ENCODE results near the gene ATP9B. TPM values are rescaled to one million over a fixed set of nuclear protein-coding genes. Genes with fewer than 3 reads are reported as not detected.
A peak's percentile ranks its signal among the peaks of the same experiment; 100 is the strongest.

ATP9B gene
- total RNA-seq, 1 donor from 2014 or later = 48.6 TPM

DNA sequence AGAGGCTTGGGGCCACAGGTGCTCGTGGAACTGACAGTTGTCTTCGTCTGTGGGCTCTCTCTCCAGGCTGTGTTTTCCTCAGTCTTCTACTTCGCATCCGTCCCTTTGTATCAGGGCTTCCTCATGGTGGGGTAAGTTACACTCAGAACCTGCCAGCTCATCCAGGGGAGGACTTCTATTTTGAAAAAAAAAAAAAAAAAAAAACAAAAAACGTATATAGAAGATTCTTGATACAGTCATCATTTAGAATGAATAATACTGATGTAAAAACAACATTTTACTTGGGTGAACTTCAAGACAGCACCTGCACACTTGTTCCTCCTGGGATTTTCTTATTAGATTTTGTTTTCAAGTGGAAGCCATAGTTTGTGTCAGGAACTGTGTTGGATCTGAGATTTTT, 278.9 kb downstream of the ATP9B start:
- no peak overlapping the region for H3K27ac ChIP-seq
- no peak for ATAC-seq
- peaks cover 92% of the 10 kb centered on the region for H3K36me3 ChIP-seq
- H3K4me1 ChIP-seq = no peaks in the 10 kb centered on the region
- intact Hi-C loops (cut with DNase I) = no loop called here
- H3K27me3 ChIP-seq (ENCODE audit: low read depth) = no peaks in the 10 kb centered on the region
- TF ChIP-seq, protein P1, sequence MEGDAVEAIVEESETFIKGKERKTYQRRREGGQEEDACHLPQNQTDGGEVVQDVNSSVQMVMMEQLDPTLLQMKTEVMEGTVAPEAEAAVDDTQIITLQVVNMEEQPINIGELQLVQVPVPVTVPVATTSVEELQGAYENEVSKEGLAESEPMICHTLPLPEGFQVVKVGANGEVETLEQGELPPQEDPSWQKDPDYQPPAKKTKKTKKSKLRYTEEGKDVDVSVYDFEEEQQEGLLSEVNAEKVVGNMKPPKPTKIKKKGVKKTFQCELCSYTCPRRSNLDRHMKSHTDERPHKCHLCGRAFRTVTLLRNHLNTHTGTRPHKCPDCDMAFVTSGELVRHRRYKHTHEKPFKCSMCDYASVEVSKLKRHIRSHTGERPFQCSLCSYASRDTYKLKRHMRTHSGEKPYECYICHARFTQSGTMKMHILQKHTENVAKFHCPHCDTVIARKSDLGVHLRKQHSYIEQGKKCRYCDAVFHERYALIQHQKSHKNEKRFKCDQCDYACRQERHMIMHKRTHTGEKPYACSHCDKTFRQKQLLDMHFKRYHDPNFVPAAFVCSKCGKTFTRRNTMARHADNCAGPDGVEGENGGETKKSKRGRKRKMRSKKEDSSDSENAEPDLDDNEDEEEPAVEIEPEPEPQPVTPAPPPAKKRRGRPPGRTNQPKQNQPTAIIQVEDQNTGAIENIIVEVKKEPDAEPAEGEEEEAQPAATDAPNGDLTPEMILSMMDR (IDR thresholded peaks at IDR 0.05) = no peak
- H3K9me3 ChIP-seq = no peaks in the 10 kb centered on the region
- no peak overlapping the region for H3K4me3 ChIP-seq
- DNase-seq = no peak

DNA sequence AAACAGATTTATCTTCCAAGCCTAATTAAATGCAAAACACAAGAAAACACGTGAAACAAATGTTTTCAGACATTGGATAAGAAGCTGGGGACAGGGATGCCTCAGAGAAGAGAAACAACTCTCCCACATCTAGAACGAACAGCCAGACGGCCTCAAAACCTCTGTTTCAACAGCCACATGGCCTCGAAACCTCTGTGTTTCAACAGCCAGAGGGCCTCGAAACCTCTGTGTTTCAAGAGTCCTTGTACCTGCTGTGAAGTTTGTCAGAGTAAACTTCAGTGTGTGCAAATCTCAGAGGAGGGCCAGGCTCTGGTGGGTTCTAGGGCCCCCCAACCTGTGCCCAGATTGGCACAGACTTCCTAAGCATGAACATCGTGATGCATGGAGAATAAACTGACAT, 283.2 kb downstream of the ATP9B start:
- Histone ChIP-seq H3K36me3 (peaks cover 56% of the 10 kb centered on the region), H3K4me3 (no peak overlapping the region), H3K4me1 (no peaks in the 10 kb centered on the region), H3K27me3 (ENCODE audit: low read depth) (no peaks in the 10 kb centered on the region), H3K27ac (no peak overlapping the region), H3K9me3 (no peaks in the 10 kb centered on the region)
- TF ChIP-seq, protein P1 (IDR thresholded peaks at IDR 0.05) = no peak
- ATAC-seq (no peak), DNase-seq (no peak)
- intact Hi-C loops (cut with DNase I) = no loop called here

DNA sequence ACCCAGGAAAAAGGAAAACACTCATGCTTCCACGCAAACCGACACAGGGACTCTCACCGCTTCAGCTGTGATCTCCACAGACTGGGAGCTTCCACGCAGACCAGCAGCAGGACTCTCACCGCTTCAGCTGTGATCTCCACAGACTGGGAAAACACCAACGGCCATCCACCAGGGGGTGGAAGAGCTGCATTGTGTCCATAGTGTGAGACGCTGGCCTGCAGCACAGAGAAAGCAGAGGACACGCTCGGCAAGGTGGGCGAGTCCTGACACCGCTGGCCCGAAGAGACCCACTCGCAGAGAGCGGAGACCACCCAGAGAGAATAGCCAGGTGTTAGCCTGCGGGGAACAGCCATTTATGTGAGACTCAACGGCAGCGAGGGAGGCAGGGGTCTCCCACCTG, 284.1 kb downstream of the ATP9B start:
- intact Hi-C loops (cut with DNase I) = no loop called here
- TF ChIP-seq, protein P1 (IDR thresholded peaks at IDR 0.05) = no peak
- no peaks in the 10 kb centered on the region for H3K9me3 ChIP-seq
- H3K4me1 ChIP-seq = no peaks in the 10 kb centered on the region
- no peak overlapping the region for H3K27ac ChIP-seq
- H3K27me3 ChIP-seq (ENCODE audit: low read depth) = no peaks in the 10 kb centered on the region
- peaks cover 47% of the 10 kb centered on the region for H3K36me3 ChIP-seq
- peak in 1 of 2 donors; percentile 17 for ATAC-seq
- H3K4me3 ChIP-seq = no peak overlapping the region
- DNase-seq = no peak

DNA sequence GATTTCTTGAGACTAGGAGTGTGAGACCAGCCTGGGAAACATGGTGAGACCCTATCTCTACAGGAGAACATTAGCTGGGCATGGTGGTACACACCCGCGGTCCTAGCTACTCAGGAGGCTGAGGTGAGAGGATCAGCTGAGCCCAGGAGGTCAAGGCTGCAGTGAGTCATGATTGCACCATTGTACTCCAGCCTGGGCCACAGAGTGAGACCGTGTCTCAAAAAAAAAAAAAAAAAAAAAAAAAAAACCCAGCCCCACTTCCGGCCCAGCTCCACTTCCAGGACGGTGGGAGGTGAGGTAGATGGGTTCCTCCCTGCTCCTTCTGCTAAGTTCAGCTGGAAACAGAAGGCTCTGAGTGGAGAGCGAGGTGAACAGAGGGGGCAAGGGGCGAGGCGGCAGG, 285.2 kb downstream of the ATP9B start:
- ATAC-seq = no peak
- TF ChIP-seq, protein P1 (IDR thresholded peaks at IDR 0.05) = no peak
- H3K4me1 ChIP-seq = no peaks in the 10 kb centered on the region
- intact Hi-C loops (cut with DNase I) = no loop called here
- H3K27ac ChIP-seq = no peak overlapping the region
- H3K36me3 ChIP-seq = peaks cover 43% of the 10 kb centered on the region
- H3K4me3 ChIP-seq = no peak overlapping the region
- DNase-seq = no peak
- no peaks in the 10 kb centered on the region for H3K9me3 ChIP-seq
- no peaks in the 10 kb centered on the region for H3K27me3 ChIP-seq (ENCODE audit: low read depth)

DNA sequence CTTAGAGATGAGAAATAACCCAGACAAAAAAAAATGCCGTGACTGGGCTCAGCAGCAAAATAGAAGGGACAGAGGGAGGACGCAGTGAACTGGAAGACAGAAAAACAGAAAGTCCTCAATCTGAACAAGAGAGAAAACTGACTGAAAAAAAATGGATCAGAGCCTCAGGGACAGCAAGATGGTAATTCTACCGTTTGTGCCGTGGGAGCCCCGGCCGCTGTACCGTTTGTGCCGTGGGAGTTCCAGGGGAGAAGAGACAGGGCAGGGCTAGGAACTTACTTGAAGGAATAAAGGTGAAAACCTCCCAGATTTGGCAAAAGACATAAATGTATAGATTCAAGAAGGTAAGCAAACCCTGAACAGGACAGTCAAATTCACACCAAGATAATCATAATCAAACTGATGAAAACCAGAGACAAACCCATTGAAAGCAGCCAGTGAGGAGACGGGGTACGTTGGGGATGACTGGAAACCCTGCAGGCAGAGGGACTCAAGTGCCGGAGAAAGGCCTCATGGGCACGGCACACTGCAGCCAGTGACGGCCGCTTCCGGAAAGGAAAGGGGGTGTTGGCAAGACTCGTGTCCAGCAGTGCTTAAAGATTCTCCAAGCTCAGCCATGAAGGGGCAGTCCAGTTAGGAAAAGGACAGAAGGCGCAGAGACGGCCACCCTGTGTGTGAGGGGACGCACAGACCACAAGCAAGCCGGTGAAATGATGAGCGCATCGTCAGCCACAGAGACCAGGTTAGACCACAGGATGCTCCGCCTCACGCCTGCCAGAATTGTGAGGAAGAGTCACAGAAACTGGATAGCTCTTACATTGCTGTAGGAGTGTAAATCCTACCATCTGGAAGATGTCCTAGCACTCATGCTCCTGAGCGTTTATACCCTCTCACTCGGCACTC, 286.5 kb downstream of the ATP9B start:
- no peaks in the 10 kb centered on the region for H3K27me3 ChIP-seq (ENCODE audit: low read depth)
- DNase-seq (no peak), ATAC-seq (no peak)
- intact Hi-C loops (cut with DNase I) = no loop called here
- TF ChIP-seq, protein P1 (IDR thresholded peaks at IDR 0.05) = no peak
- H3K9me3 ChIP-seq = no peaks in the 10 kb centered on the region
- H3K36me3 ChIP-seq = peaks cover 44% of the 10 kb centered on the region
- no peaks in the 10 kb centered on the region for H3K4me1 ChIP-seq
- no peak overlapping the region for H3K27ac ChIP-seq
- no peak overlapping the region for H3K4me3 ChIP-seq
